ENCODE measurements around the gene OTUD1. TPM values are rescaled to one million over a fixed set of nuclear protein-coding genes. Genes with fewer than 3 reads are reported as not detected.

Gene OTUD1
- total RNA-seq, 1 experiment from 2014 or later, result 3.8 TPM

GRCh38 chr10:23439961-23440889, 1.4 kb downstream of the OTUD1 start:
- no peak overlapping the region for H3K23ac ChIP-seq (ENCODE audit: insufficient read length, low read depth, low read length)
- H3K27ac ChIP-seq (ENCODE audit: insufficient read length, low read depth, low read length), result no peak overlapping the region

More at GRCh38 chr10:23439961-23440889, 1.4 kb downstream of the OTUD1 start:
- H3K9ac ChIP-seq (ENCODE audit: extremely low read depth, insufficient read length, low read length), result peak overlapping the region; percentile 12
- Mint-ChIP-seq H3K4me1 (peaks cover 22 to 24% of the 10 kb centered on the region in 2 experiments), H3K27me3 (ENCODE audit: low read depth) (peaks cover 15% of the 10 kb centered on the region), H3K9me3 (no peaks in the 10 kb centered on the region; a peak in 2 of 5 replicates), H3K27ac (no peak overlapping the region; a peak in 1 of 7 replicates), H3K36me3 (ENCODE audit: insufficient read depth in 1 of 3, low read depth in 3 of 3) (no peaks in the 10 kb centered on the region; a peak in 2 of 7 replicates), H3K4me3 (peak overlapping the region; percentile 71 to 90)
- TF ChIP-seq CTCF (conservative IDR thresholded peaks at IDR 0.05), result no peak
- no peak overlapping the region for H3K56ac ChIP-seq (ENCODE audit: insufficient read length, low read depth, low read length)
- H4K8ac ChIP-seq (replicated peaks; ENCODE audit: insufficient read length, low read depth, low read length), result no peak overlapping the region
- H2BK5ac ChIP-seq (ENCODE audit: insufficient read length, low read length), result no peak overlapping the region
- H2BK120ac ChIP-seq (ENCODE audit: low read depth, low read length, poor library complexity, severe bottlenecking), result no peak overlapping the region
- no peaks in the 10 kb centered on the region for H3K4me1 ChIP-seq (ENCODE audit: insufficient read depth, low read length)
- H3K18ac ChIP-seq (ENCODE audit: insufficient read length, low read depth, low read length), result no peak overlapping the region
- peaks cover 5% of the 10 kb centered on the region for H3K23me2 ChIP-seq (ENCODE audit: insufficient read length, low read depth, low read length, poor library complexity, severe bottlenecking)
- H3K14ac ChIP-seq (ENCODE audit: insufficient read depth, low read length), result no peak overlapping the region; the same call in 1 of the 2 replicates
- H3K9me3 ChIP-seq (ENCODE audit: control insufficient read depth, low read depth, low read length), result no peaks in the 10 kb centered on the region
- no peaks in the 10 kb centered on the region for H3K27me3 ChIP-seq (ENCODE audit: insufficient read depth, low read length)
- no peak overlapping the region for H4K5ac ChIP-seq (ENCODE audit: insufficient read length, low read depth, low read length)
- peak; percentile 35 for DNase-seq
- no peak overlapping the region for H4K91ac ChIP-seq (ENCODE audit: insufficient read length, low read depth, low read length)
- H3K4me2 ChIP-seq (ENCODE audit: insufficient read depth, insufficient read length, low read length), result peak overlapping the region; percentile 82
- no peak overlapping the region for H2AFZ ChIP-seq (ENCODE audit: low read length)
- no peaks in the 10 kb centered on the region for H3K79me1 ChIP-seq (ENCODE audit: insufficient read depth, low read depth, low read length, poor library complexity, severe bottlenecking)
- no peak overlapping the region for H2BK15ac ChIP-seq (ENCODE audit: low read depth, low read length)
- no peak overlapping the region for H3T11ph ChIP-seq (ENCODE audit: low read length)
- H2BK12ac ChIP-seq (ENCODE audit: insufficient read length, low read depth, low read length), result no peak overlapping the region
- no CpG with 5 or more reads among the region's 73 CpGs for WGBS (ENCODE audit: extremely low coverage, insufficient read length, low lambda C conversion rate)
- no peaks in the 10 kb centered on the region for H3K79me2 ChIP-seq (ENCODE audit: insufficient read depth, low read length)
- H2AK5ac ChIP-seq (ENCODE audit: insufficient read length, low read length), result no peak overlapping the region
- H2BK20ac ChIP-seq (ENCODE audit: low read depth, low read length, poor library complexity, severe bottlenecking), result no peak overlapping the region
- no peaks in the 10 kb centered on the region for H4K20me1 ChIP-seq (ENCODE audit: control insufficient read depth, insufficient read depth, insufficient read length)
- H3K4ac ChIP-seq (ENCODE audit: low read depth, low read length), result no peak overlapping the region
